Measurements from ENCODE around the gene CTRB1.
A peak's percentile ranks its signal among the peaks of the same experiment; 100 is the strongest.

Gene CTRB1

DNA sequence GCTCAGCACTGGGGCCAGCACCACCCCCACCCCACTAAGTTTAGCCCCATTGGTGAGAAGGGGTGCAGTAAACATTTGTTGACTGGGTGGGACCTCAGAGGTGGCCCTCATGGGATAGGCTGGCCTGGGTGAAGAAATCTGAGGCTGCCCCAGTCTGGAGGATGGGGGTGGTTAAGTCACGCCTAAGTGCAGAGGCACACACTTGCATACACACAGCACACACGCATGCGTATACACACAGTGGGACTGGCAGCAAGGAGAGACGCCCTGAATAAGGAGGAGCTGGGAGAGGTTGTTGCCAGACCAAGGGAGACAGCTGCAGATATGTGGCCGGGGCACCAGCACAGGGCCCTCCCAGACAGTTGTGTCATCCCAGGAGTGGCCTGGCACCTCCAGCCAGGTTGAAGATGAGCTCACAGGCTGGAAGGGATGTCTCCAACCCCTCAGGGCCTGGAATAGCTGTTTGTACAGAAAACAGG is 35.6 kb downstream of the CTRB1 start:
- TF ChIP-seq, protein P1, sequence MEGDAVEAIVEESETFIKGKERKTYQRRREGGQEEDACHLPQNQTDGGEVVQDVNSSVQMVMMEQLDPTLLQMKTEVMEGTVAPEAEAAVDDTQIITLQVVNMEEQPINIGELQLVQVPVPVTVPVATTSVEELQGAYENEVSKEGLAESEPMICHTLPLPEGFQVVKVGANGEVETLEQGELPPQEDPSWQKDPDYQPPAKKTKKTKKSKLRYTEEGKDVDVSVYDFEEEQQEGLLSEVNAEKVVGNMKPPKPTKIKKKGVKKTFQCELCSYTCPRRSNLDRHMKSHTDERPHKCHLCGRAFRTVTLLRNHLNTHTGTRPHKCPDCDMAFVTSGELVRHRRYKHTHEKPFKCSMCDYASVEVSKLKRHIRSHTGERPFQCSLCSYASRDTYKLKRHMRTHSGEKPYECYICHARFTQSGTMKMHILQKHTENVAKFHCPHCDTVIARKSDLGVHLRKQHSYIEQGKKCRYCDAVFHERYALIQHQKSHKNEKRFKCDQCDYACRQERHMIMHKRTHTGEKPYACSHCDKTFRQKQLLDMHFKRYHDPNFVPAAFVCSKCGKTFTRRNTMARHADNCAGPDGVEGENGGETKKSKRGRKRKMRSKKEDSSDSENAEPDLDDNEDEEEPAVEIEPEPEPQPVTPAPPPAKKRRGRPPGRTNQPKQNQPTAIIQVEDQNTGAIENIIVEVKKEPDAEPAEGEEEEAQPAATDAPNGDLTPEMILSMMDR (conservative IDR thresholded peaks at IDR 0.05; ENCODE audit: low read depth, low read length): no peak
- H3K4me3 ChIP-seq (ENCODE audit: low read depth, low read length): no peak overlapping the region
- peak; percentile 75 for DNase-seq (ENCODE audit: low read depth)

DNA sequence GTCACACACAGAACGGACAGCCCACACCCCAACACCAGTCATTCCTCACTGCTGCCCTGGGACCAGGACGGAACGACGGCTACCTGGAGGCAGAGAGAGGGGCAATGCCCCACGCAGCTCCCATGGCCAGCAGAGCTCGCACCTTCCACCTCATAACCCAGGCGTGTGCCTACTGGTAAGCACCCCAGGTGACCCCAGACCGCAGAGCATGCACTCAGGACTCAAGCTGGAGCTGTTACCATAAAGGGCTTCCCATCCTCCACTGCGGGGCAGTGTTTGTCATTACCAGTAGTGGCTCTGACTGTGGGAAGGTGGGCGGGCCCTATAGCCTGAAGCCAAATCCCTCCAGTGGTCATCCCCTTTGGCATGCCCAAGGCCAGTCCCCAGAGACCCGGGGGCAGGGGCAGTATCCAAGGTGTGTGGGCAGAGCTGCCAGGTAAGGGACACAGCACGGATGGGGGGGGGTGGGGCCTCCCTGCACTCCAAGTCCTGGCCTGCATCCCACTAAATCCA is 37.3 kb downstream of the CTRB1 start:
- DNase-seq (ENCODE audit: low read depth): peak; percentile 59
- TF ChIP-seq, protein P1 (conservative IDR thresholded peaks at IDR 0.05; ENCODE audit: low read depth, low read length): no peak
- no peak overlapping the region for H3K4me3 ChIP-seq (ENCODE audit: low read depth, low read length)

DNA sequence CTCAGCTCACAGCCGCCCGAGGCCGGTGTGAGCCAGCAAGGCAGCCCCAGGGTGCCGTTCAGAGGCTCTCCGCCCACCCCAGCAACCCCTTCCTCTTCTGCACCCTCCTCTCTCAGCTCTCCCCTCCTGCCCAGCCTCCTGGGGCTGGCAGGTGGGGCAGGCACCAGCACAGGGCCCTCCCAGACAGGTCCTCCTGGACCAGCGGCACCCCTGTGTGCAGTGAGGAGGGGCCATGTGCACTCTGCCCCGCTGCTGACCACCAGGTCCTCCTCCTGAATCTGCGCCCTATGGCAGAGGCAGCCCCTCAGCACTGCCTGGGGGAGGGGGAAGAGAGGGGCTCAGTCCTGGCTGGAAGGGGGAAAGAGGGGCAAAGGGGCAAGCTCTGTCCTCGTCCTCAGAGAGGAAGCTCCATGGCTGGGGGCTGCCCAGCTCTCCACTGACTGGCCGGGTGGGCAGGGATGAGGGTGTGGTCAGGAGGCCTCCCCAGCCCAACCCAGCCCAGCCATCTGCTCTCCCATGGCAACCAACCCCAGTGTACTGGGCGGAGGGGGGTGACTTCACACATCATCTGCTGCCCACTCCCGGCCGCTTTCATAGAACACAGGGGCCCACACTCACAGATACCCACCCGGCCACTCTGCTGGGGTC is 38.0 kb downstream of the CTRB1 start:
- peak; percentile 43 for DNase-seq (ENCODE audit: low read depth)
- no peak overlapping the region for H3K4me3 ChIP-seq (ENCODE audit: low read depth, low read length)
- TF ChIP-seq, protein P1 (conservative IDR thresholded peaks at IDR 0.05; ENCODE audit: low read depth, low read length): no peak

DNA sequence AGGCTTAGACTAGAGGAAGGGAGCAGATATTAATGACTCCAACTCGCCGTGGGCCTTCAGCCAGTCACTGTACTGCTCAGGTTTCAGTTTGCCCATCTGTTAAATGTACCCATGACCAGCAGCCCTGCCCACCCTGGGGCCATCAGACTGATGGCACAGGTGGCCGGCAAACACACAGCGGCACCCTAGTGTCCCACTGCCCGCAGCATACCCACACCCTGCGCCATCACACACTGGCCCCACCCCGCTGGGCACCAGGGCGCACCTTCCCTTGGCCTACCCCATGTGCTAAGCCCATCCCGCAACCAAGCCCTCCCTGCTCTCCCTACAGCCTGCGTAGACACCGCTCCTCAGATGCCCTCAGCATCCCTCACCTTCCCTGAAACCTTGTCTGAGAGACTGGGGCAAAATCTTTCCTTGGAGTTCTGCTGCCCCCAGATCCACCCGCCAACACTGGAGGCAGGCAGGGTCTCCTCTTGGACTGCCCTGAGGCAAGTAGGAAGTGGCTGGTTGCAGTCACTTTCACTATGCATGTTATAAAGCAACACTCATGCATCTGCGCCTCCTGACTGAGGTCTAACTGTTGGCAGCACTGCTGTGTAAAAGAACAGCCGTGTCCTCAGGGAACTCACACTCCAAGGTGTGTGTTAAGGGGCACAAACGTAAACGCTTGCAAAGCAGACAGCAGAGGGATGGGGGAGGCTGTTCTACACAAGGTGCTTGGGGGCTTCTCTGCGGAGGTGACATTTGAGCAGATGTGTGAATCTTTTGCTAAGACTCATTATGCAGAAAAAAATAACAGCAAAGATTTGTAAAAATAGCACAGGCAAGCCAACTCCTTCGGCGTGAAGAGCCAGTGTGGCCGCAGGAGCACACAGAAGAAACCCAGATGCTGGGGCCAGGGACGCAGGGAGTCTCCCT is 39.4 kb downstream of the CTRB1 start:
- TF ChIP-seq, protein P1 (conservative IDR thresholded peaks at IDR 0.05; ENCODE audit: low read depth, low read length): no peak
- no peak overlapping the region for H3K4me3 ChIP-seq (ENCODE audit: low read depth, low read length)
- DNase-seq (ENCODE audit: low read depth): no peak

DNA sequence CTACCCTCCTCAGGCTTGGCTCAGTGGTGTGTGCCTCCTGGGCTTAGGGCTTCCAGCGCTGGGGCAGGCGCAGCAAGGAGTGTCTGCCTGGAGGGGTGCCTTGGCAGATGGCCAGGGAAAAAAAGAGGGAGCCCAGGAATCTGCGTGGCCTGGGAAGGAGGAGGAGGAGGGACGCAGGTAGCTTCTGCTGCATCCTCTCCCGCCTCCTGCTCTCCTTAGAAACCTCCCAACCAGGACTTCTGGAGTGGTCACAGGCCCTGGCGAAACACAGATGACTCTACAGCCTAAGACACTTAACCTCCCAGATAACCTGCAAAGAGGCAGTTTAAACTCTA is 40.0 kb downstream of the CTRB1 start:
- no peak for DNase-seq (ENCODE audit: low read depth)
- TF ChIP-seq, protein P1 (conservative IDR thresholded peaks at IDR 0.05; ENCODE audit: low read depth, low read length): no peak
- H3K4me3 ChIP-seq (ENCODE audit: low read depth, low read length): no peak overlapping the region

DNA sequence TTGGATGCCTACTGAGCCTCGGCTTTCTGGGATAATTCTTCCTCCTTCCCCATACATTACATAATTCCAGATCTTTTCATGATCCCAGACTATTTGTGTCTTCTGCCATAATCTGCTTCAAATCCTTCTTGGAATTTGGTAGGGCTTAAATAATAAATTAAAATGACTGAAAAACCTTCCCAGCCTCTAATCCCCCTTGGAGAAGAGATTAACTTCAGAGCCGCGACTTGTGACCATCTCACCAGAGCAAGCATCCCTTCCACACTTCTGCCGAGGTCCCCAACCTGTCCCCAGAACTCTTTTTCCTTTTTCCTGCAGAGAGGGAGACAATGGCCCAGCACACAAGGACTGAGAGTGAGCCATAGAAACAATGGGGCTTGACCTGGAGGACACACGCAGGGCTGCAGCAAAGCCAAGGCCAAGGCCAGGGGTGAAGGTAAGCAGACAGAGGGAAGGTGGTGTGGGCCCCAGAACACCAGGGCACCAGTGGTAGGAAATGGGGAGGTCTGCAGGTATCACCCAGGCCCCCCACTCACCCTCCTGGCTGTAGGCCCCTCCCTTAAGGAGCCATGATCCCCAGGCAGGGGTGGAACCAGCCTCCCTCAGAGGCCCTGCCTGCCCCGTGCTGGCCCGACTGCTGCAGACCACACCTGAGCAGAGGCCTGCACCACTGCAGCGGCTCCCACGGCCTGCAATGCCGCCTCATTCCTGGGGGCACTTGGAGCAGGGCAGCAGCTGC is 42.2 kb downstream of the CTRB1 start:
- TF ChIP-seq, protein P1 (conservative IDR thresholded peaks at IDR 0.05; ENCODE audit: low read depth, low read length): no peak
- H3K4me3 ChIP-seq (ENCODE audit: low read depth, low read length): no peak overlapping the region
- DNase-seq (ENCODE audit: low read depth): no peak

Data from choroid plexus epithelial cell (primary cell).